HCT116 (cell line): Measurements from ENCODE around the gene FAM228B. TPM values are rescaled to one million over a fixed set of nuclear protein-coding genes. Genes with fewer than 3 reads are reported as not detected.
"Not testable (repeated sequence)": the region's sequence is repeated elsewhere in the genome, so short reads cannot be mapped to it uniquely, and the experiment has no call there.

Experiments
- ATAC-seq: fragments of 200-7000 bp; cut with Tn5 transposase; 2 replicates; pipeline ENCODE4 v1.9.1; 2020; ENCODE audit warnings: mild to moderate bottlenecking, moderate library complexity
- BruUV-seq: library from RNA; stranded (reverse); fragments of 400-500 nt; replicated peaks from 2 replicates; lab custom pipeline; 2021; lab: Mats Ljungman, UMichigan
- CTCF ChIA-PET: fragments of 300-600 bp; sonication (Branson Sonifier 250); formaldehyde crosslinking; loops from one replicate; lab custom pipeline; 2021; ENCODE audit warnings: antibody characterized with exemption; lab: Charles Lee
- POLR2A ChIA-PET: fragments of 300-600, 350-600 bp; sonication (Branson Sonifier 250); formaldehyde crosslinking; loops from one replicate; lab custom pipeline; 2021; ENCODE audit warnings: antibody characterized with exemption; lab: Charles Lee
- RAD21 ChIA-PET, 2 experiments: fragments of 300-600 bp; sonication (Branson Sonifier 250); formaldehyde crosslinking; loops; one replicate each; lab custom pipeline; 2023; ENCODE audit warnings: low total read pairs in 2 of 2; ENCODE audit not compliant: uncharacterized antibody in 2 of 2, unreplicated experiment in 2 of 2, low non-redundant PET in 1 of 2; lab: Charles Lee
- DNase-seq: peaks from one replicate; pipeline ENCODE4 v3.0.0-alpha.2; 2010; ENCODE audit warnings: low read depth, low spot score
- H2AFZ ChIP-seq: fragments of 200-600 bp; shearing (Covaris generic), sonication (generic); 2 replicates; pipeline ENCODE4 v1.6.1; 2017; ENCODE audit warnings: low read depth, mixed run types, mixed read lengths, antibody characterized with exemption, low read length; ENCODE audit not compliant: poor library complexity, severe bottlenecking
- H3K27ac ChIP-seq: 2 replicates; pipeline ENCODE4 v1.5.1; 2012; ENCODE audit warnings: low read depth, low read length
- H3K27me3 ChIP-seq: fragments of 200-600 bp; sonication (generic); 2 replicates; pipeline ENCODE4 v1.6.1; 2016; ENCODE audit warnings: mixed run types, low read length, mixed read lengths; ENCODE audit not compliant: insufficient read depth
- H3K36me3 ChIP-seq, 2 experiments: fragments of 200-500 bp in 1 of 2; fragments of 200-600 bp in 1 of 2; sonication (Bioruptor generic) in 1 of 2; sonication (generic) in 1 of 2; 2 replicates each; pipeline versions ENCODE4 v1.5.1 to v1.6.1; 2014 to 2016; ENCODE audit warnings: low read length in 2 of 2, inconsistent platforms in 1 of 2, mixed read lengths in 1 of 2, mixed run types in 1 of 2; ENCODE audit not compliant: insufficient read depth in 2 of 2, control insufficient read depth in 1 of 2
- H3K4me1 ChIP-seq, 2 experiments: fragments of 200-600 bp in 1 of 2; sonication (generic) in 1 of 2; 2 replicates each; pipeline versions ENCODE4 v1.5.1 to v1.6.1; 2012 to 2017; ENCODE audit warnings: low read length in 2 of 2, inconsistent platforms in 1 of 2, mild to moderate bottlenecking in 1 of 2, mixed read lengths in 1 of 2, mixed run types in 1 of 2, moderate library complexity in 1 of 2; ENCODE audit not compliant: insufficient read depth in 2 of 2, control insufficient read depth in 1 of 2
- H3K4me2 ChIP-seq: fragments of 200-600 bp; sonication (generic); 2 replicates; pipeline ENCODE4 v1.6.1; 2017; ENCODE audit warnings: mixed run types, low read length, mixed read lengths
- H3K4me3 ChIP-seq, 2 experiments: fragments of 200-600 bp in 1 of 2; sonication (generic) in 1 of 2; replicated peaks in 1 of 2; 2 replicates each; pipeline ENCODE4 v1.5.1; 2011 to 2016; ENCODE audit warnings: low read length in 2 of 2, control low read depth in 1 of 2, low read depth in 1 of 2, mild to moderate bottlenecking in 1 of 2, mixed read lengths in 1 of 2, mixed run types in 1 of 2
- H3K79me2 ChIP-seq: fragments of 200-600 bp; sonication (generic); 2 replicates; pipeline ENCODE4 v1.6.1; 2017; ENCODE audit warnings: mild to moderate bottlenecking, mixed run types, low read length, moderate library complexity, mixed read lengths; ENCODE audit not compliant: insufficient read depth
- H3K9ac ChIP-seq: fragments of 200-600 bp; sonication (generic); 2 replicates; pipeline ENCODE4 v1.6.1; 2016; ENCODE audit warnings: low read length, mixed read lengths
- H3K9me2 ChIP-seq: fragments of 200-600 bp; sonication (generic), shearing (Covaris generic); 2 replicates; pipeline ENCODE4 v1.6.1; 2017; ENCODE audit warnings: mixed run types, mild to moderate bottlenecking, moderate library complexity; ENCODE audit not compliant: insufficient read depth
- H3K9me3 ChIP-seq, 2 experiments: fragments of 200-500 bp in 1 of 2; fragments of 200-600 bp in 1 of 2; sonication (Bioruptor generic) in 1 of 2; sonication (generic) in 1 of 2; 2 replicates each; pipeline ENCODE4 v1.6.1; 2014 to 2017; ENCODE audit warnings: low read length in 2 of 2, mixed read lengths in 2 of 2, inconsistent platforms in 1 of 2, low read depth in 1 of 2, mild to moderate bottlenecking in 1 of 2, mixed run types in 1 of 2, moderate library complexity in 1 of 2; ENCODE audit not compliant: control insufficient read depth in 1 of 2, insufficient read depth in 1 of 2
- H4K20me1 ChIP-seq: fragments of 200-600 bp; sonication (generic), shearing (Covaris generic); 2 replicates; pipeline ENCODE4 v1.6.1; 2017; ENCODE audit warnings: mixed run types, mild to moderate bottlenecking, moderate library complexity; ENCODE audit not compliant: insufficient read depth
- CEBPB ChIP-seq: IDR thresholded peaks from 2 replicates; pipeline ENCODE4 v1.6.1; 2012; ENCODE audit warnings: low read depth
- EGR1 ChIP-seq: IDR thresholded peaks from 2 replicates; pipeline ENCODE4 v1.6.1; 2012; ENCODE audit warnings: low read depth
- ELF1 ChIP-seq: IDR thresholded peaks from 2 replicates; pipeline ENCODE4 v1.6.1; 2012; ENCODE audit warnings: low read depth, borderline replicate concordance
- EZH2phosphoT487 ChIP-seq: fragments of 200-600 bp; IDR thresholded peaks from 2 replicates; pipeline ENCODE4 v1.6.1; 2018; ENCODE audit warnings: antibody characterized with exemption, borderline replicate concordance
- FOSL1 ChIP-seq: IDR thresholded peaks from 2 replicates; pipeline ENCODE4 v1.6.1; 2012; ENCODE audit warnings: low read depth
- POLR2A ChIP-seq: IDR thresholded peaks from 2 replicates; pipeline ENCODE4 v1.7.0; 2011; ENCODE audit warnings: borderline replicate concordance; ENCODE audit not compliant: insufficient read depth, insufficient read length; ENCODE audit errors: extremely low read depth
- RAD21 ChIP-seq: IDR thresholded peaks from 2 replicates; pipeline ENCODE4 v1.6.1; 2012; ENCODE audit warnings: low read depth, mild to moderate bottlenecking
- SIN3A ChIP-seq: IDR thresholded peaks from 2 replicates; pipeline ENCODE4 v1.6.1; 2012; ENCODE audit warnings: low read depth
- SP1 ChIP-seq: IDR thresholded peaks from 2 replicates; pipeline ENCODE4 v1.6.1; 2012; ENCODE audit warnings: low read depth
- YY1 ChIP-seq: IDR thresholded peaks from 2 replicates; pipeline ENCODE4 v1.6.1; 2011; ENCODE audit warnings: low read length, low read depth, moderate library complexity, mild to moderate bottlenecking; ENCODE audit not compliant: insufficient replicate concordance; ENCODE audit errors: extremely low read depth
- ZFX ChIP-seq: fragments of 450-650 bp; IDR thresholded peaks from 2 replicates; pipeline ENCODE4 v1.6.1; 2017
- ZNF274 ChIP-seq: fragments of 200-500 bp; sonication (Bioruptor generic); IDR thresholded peaks from 2 replicates; pipeline ENCODE4 v1.6.1; 2014; ENCODE audit warnings: mild to moderate bottlenecking, low read depth, low read length, inconsistent platforms
- intact Hi-C: fragments of 100-400 bp; cut with micrococcal nuclease; formaldehyde crosslinking; loops from 2 replicates; pipeline ENCODE4 v1.10.0; 2022
- total RNA-seq: library from RNA; stranded (reverse); gene quantifications from one replicate; pipeline ENCODE4 v1.2.1, GENCODE V29; 2021; ENCODE audit not compliant: unreplicated experiment
- TF ChIP-seq, protein P1 (sequence below): IDR thresholded peaks from 2 replicates; pipeline ENCODE4 v1.6.1; 2011; ENCODE audit warnings: mild to moderate bottlenecking, low read length, moderate library complexity; ENCODE audit not compliant: insufficient replicate concordance; ENCODE audit errors: extremely low read depth
- TF ChIP-seq, protein P2 (sequence below): IDR thresholded peaks from 2 replicates; pipeline ENCODE4 v1.6.1; 2012
- TF ChIP-seq, protein P3 (sequence below): IDR thresholded peaks from 2 replicates; pipeline ENCODE4 v1.6.1; 2012

The FAM228B gene
- total RNA-seq, 1 experiment from 2014 or later: 5.6 TPM

DNA sequence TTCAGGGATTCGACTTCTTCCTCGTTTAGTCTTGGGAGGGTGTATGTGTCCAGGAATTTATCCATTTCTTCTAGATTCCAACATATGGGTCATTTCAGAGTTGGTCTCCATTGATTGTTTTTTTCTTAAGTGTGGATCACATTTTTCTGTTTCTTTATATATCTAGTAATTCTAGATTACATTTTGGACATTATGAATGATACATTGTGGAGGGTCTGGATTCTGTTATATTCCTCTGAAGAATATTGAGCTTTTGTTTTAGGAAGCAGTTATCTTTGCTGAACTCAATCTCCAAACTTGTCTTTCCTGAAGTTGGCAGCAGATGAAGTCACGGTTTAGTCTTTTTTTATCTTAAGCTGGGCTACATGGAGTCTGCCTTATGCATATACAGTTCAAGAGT is 9.3 kb downstream of the FAM228B start:
- TF ChIP-seq RAD21 (no peak), SP1 (no peak), YY1 (no peak), SIN3A (no peak), ZFX (no peak), EGR1 (no peak), ELF1 (no peak), EZH2phosphoT487 (no peak), CEBPB (no peak), ZNF274 (no peak), FOSL1 (no peak), POLR2A (no peak)
- TF ChIP-seq, protein P1, sequence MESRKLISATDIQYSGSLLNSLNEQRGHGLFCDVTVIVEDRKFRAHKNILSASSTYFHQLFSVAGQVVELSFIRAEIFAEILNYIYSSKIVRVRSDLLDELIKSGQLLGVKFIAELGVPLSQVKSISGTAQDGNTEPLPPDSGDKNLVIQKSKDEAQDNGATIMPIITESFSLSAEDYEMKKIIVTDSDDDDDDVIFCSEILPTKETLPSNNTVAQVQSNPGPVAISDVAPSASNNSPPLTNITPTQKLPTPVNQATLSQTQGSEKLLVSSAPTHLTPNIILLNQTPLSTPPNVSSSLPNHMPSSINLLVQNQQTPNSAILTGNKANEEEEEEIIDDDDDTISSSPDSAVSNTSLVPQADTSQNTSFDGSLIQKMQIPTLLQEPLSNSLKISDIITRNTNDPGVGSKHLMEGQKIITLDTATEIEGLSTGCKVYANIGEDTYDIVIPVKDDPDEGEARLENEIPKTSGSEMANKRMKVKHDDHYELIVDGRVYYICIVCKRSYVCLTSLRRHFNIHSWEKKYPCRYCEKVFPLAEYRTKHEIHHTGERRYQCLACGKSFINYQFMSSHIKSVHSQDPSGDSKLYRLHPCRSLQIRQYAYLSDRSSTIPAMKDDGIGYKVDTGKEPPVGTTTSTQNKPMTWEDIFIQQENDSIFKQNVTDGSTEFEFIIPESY: no peak
- TF ChIP-seq, protein P2, sequence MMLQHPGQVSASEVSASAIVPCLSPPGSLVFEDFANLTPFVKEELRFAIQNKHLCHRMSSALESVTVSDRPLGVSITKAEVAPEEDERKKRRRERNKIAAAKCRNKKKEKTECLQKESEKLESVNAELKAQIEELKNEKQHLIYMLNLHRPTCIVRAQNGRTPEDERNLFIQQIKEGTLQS: no peak
- TF ChIP-seq, protein P3, sequence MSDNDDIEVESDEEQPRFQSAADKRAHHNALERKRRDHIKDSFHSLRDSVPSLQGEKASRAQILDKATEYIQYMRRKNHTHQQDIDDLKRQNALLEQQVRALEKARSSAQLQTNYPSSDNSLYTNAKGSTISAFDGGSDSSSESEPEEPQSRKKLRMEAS: no peak
- no peak overlapping the region for H3K4me3 ChIP-seq
- no peaks in the 10 kb centered on the region for H3K9me2 ChIP-seq
- no peaks in the 10 kb centered on the region for H3K4me1 ChIP-seq
- H2AFZ ChIP-seq: no peak overlapping the region
- ChIA-PET CTCF (no interaction called here), POLR2A (no interaction called here), RAD21 (no interaction called here)
- peaks cover 0 to 5% of the 10 kb centered on the region in 2 experiments; a peak in 1 of 4 replicates for H3K9me3 ChIP-seq
- no peak overlapping the region for H3K27ac ChIP-seq
- H4K20me1 ChIP-seq: no peaks in the 10 kb centered on the region
- H3K4me2 ChIP-seq: no peak overlapping the region
- intact Hi-C loops: no loop called here
- BruUV-seq: no TSS peak
- H3K79me2 ChIP-seq: no peaks in the 10 kb centered on the region
- DNase-seq: no peak
- no peaks in the 10 kb centered on the region for H3K36me3 ChIP-seq
- H3K27me3 ChIP-seq: no peaks in the 10 kb centered on the region
- H3K9ac ChIP-seq: no peak overlapping the region
- ATAC-seq: no peak

DNA sequence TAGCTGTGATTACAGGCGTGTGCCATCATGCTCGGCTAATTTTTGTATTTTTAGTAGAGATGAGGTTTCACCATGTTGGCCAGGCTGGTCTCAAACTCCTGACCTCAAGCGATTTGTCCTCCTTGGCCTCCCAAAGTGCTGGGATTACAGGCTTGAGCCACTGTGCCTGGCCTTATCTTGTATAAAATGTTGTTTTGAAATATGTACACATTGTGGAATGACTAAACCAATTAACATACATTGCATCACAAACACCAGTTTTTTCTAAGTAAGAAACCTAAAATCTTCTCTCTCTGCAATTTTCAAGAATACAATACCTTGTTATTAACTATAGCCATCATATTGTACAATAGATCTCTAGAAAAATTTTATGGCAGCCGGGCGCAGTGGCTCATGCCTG is 17.0 kb downstream of the FAM228B start:
- ATAC-seq, H3K9ac ChIP-seq, RAD21 ChIA-PET, H3K9me2 ChIP-seq, H3K36me3 ChIP-seq, H3K27me3 ChIP-seq, intact Hi-C loops, H2AFZ ChIP-seq, DNase-seq, CTCF ChIA-PET, H3K4me3 ChIP-seq, H3K79me2 ChIP-seq, H3K27ac ChIP-seq, H3K9me3 ChIP-seq, BruUV-seq, H4K20me1 ChIP-seq, POLR2A ChIA-PET, H3K4me1 ChIP-seq, H3K4me2 ChIP-seq: not testable (repeated sequence)
